H9 (cell line): ENCODE measurements around the gene DFFB. TPM values are rescaled to one million over a fixed set of nuclear protein-coding genes. Genes with fewer than 3 reads are reported as not detected.

Experiments
- DNase-seq: peaks from one replicate; pipeline ENCODE4 v3.0.0-alpha.2; 2017
- H2AFZ ChIP-seq: one replicate; pipeline ENCODE4 v1.6.1; 2013; ENCODE audit warnings: mild to moderate bottlenecking, low read length, control low read depth, moderate library complexity
- H2AK5ac ChIP-seq: 2 replicates; pipeline ENCODE4 v1.6.1; 2013; ENCODE audit warnings: low read length, control low read depth, mixed read lengths; ENCODE audit not compliant: insufficient read length
- H2BK120ac ChIP-seq: one replicate; pipeline ENCODE4 v1.6.1; 2013; ENCODE audit warnings: low read depth, mild to moderate bottlenecking, low read length, control low read depth, inconsistent platforms; ENCODE audit not compliant: poor library complexity, severe bottlenecking
- H2BK12ac ChIP-seq: 2 replicates; pipeline ENCODE4 v1.6.1; 2013; ENCODE audit warnings: low read length, control low read depth, mixed read lengths, low read depth; ENCODE audit not compliant: insufficient read length
- H2BK15ac ChIP-seq: 2 replicates; pipeline ENCODE4 v1.6.1; 2013; ENCODE audit warnings: low read depth, low read length, control low read depth
- H2BK20ac ChIP-seq: one replicate; pipeline ENCODE4 v1.6.1; 2013; ENCODE audit warnings: low read depth, mild to moderate bottlenecking, low read length, control low read depth, inconsistent platforms; ENCODE audit not compliant: poor library complexity, severe bottlenecking
- H2BK5ac ChIP-seq: 2 replicates; pipeline ENCODE4 v1.6.1; 2013; ENCODE audit warnings: low read length, control low read depth, mixed read lengths; ENCODE audit not compliant: insufficient read length
- H3K14ac ChIP-seq: 2 replicates; pipeline ENCODE4 v1.6.1; 2013; ENCODE audit warnings: low read length, control low read depth; ENCODE audit not compliant: insufficient read depth
- H3K18ac ChIP-seq: 2 replicates; pipeline ENCODE4 v1.6.1; 2013; ENCODE audit warnings: low read depth, mild to moderate bottlenecking, mixed read lengths, low read length, control low read depth; ENCODE audit not compliant: insufficient read length
- H3K23ac ChIP-seq: 2 replicates; pipeline ENCODE4 v1.6.1; 2013; ENCODE audit warnings: low read length, control low read depth, mixed read lengths, low read depth; ENCODE audit not compliant: insufficient read length
- H3K23me2 ChIP-seq: 2 replicates; pipeline ENCODE4 v1.6.1; 2013; ENCODE audit warnings: low read depth, mild to moderate bottlenecking, mixed read lengths, low read length, control low read depth; ENCODE audit not compliant: insufficient read length, poor library complexity, severe bottlenecking
- H3K27ac ChIP-seq: 2 replicates; pipeline ENCODE4 v1.5.1; 2013; ENCODE audit warnings: low read length, control low read depth, mixed read lengths, low read depth; ENCODE audit not compliant: insufficient read length
- H3K27me3 ChIP-seq: 2 replicates; pipeline ENCODE4 v1.6.1; 2013; ENCODE audit warnings: low read length, control low read depth, inconsistent platforms; ENCODE audit not compliant: insufficient read depth
- H3K4ac ChIP-seq: 2 replicates; pipeline ENCODE4 v1.6.1; 2013; ENCODE audit warnings: low read depth, mild to moderate bottlenecking, control low read depth, inconsistent platforms, low read length, moderate library complexity
- H3K4me1 ChIP-seq: 2 replicates; pipeline ENCODE4 v1.6.1; 2013; ENCODE audit warnings: low read length, control low read depth, inconsistent platforms; ENCODE audit not compliant: insufficient read depth
- H3K4me2 ChIP-seq: 2 replicates; pipeline ENCODE4 v1.6.1; 2013; ENCODE audit warnings: low read length, control low read depth, mixed read lengths; ENCODE audit not compliant: insufficient read length, insufficient read depth
- H3K56ac ChIP-seq: 2 replicates; pipeline ENCODE4 v1.6.1; 2013; ENCODE audit warnings: low read depth, mild to moderate bottlenecking, mixed read lengths, low read length, control low read depth; ENCODE audit not compliant: insufficient read length
- H3K79me1 ChIP-seq: 2 replicates; pipeline ENCODE4 v1.6.1; 2013; ENCODE audit warnings: low read depth, mild to moderate bottlenecking, moderate library complexity, low read length, control low read depth, inconsistent platforms; ENCODE audit not compliant: insufficient read depth, poor library complexity, severe bottlenecking
- H3K79me2 ChIP-seq: 2 replicates; pipeline ENCODE4 v1.6.1; 2013; ENCODE audit warnings: low read length, control low read depth, inconsistent platforms; ENCODE audit not compliant: insufficient read depth
- H3K9ac ChIP-seq: 2 replicates; pipeline ENCODE4 v1.6.1; 2013; ENCODE audit warnings: low read length, control low read depth, mixed read lengths; ENCODE audit not compliant: insufficient read length; ENCODE audit errors: extremely low read depth
- H3K9me3 ChIP-seq: one replicate; pipeline ENCODE4 v1.6.1; 2013; ENCODE audit warnings: low read depth, low read length, inconsistent platforms; ENCODE audit not compliant: control insufficient read depth
- H3T11ph ChIP-seq: one replicate; pipeline ENCODE4 v1.6.1; 2013; ENCODE audit warnings: mild to moderate bottlenecking, low read length, control low read depth, inconsistent platforms
- H4K20me1 ChIP-seq: one replicate; pipeline ENCODE4 v1.6.1; 2013; ENCODE audit not compliant: control insufficient read depth, insufficient read length, insufficient read depth
- H4K5ac ChIP-seq: 2 replicates; pipeline ENCODE4 v1.6.1; 2013; ENCODE audit warnings: low read depth, mild to moderate bottlenecking, mixed read lengths, low read length, control low read depth; ENCODE audit not compliant: insufficient read length
- H4K8ac ChIP-seq: replicated peaks from 2 replicates; pipeline ENCODE4 v1.6.1; 2013; ENCODE audit warnings: low read length, control low read depth, mixed read lengths, low read depth; ENCODE audit not compliant: insufficient read length
- H4K91ac ChIP-seq: 2 replicates; pipeline ENCODE4 v1.6.1; 2013; ENCODE audit warnings: low read depth, mild to moderate bottlenecking, moderate library complexity, mixed read lengths, low read length, control low read depth; ENCODE audit not compliant: insufficient read length
- H3K27ac Mint-ChIP-seq, 3 experiments: 2 replicates in 2 of 3; 3 replicates in 1 of 3; pipeline ENCODE4 v1.8.0; 2020 to 2021; ENCODE audit warnings: mixed read lengths in 3 of 3, mild to moderate bottlenecking in 1 of 3, moderate library complexity in 1 of 3
- H3K27me3 Mint-ChIP-seq: 2 replicates; pipeline ENCODE4 v1.8.0; 2021; ENCODE audit warnings: low read depth, mild to moderate bottlenecking, moderate library complexity, mixed read lengths
- H3K36me3 Mint-ChIP-seq, 3 experiments: 2 replicates in 2 of 3; 3 replicates in 1 of 3; pipeline ENCODE4 v1.8.0; 2020 to 2021; ENCODE audit warnings: low read depth in 3 of 3, mixed read lengths in 3 of 3; ENCODE audit not compliant: insufficient read depth in 1 of 3
- H3K4me1 Mint-ChIP-seq, 2 experiments: 2 replicates each; pipeline ENCODE4 v1.8.0; 2020; ENCODE audit warnings: mixed read lengths in 2 of 2
- H3K4me3 Mint-ChIP-seq, 2 experiments: 2 replicates in 1 of 2; 3 replicates in 1 of 2; pipeline ENCODE4 v1.8.0; 2020 to 2021; ENCODE audit warnings: mild to moderate bottlenecking in 2 of 2, mixed read lengths in 2 of 2, moderate library complexity in 1 of 2
- H3K9me3 Mint-ChIP-seq, 2 experiments: 2 replicates in 1 of 2; 3 replicates in 1 of 2; pipeline ENCODE4 v1.8.0; 2020; ENCODE audit warnings: mild to moderate bottlenecking in 2 of 2, mixed read lengths in 2 of 2, moderate library complexity in 1 of 2
- CTCF ChIP-seq: fragments of 200-600 bp; sonication (generic); conservative IDR thresholded peaks from 3 replicates; pipeline ENCODE4 v1.8.0; 2021; ENCODE audit warnings: antibody characterized with exemption, mild to moderate bottlenecking
- WGBS: extraction: QIAGEN DNeasy Blood & Tissue Kit; methylation state at CpG from one replicate; pipeline ENCODE4 v1.1.7; 2013; ENCODE audit warnings: missing lambda C conversion rate, low lambda C conversion rate, mixed read lengths; ENCODE audit not compliant: insufficient read length; ENCODE audit errors: extremely low coverage; 5-methylcytosine and 5-hydroxymethylcytosine counted together
- total RNA-seq: library from RNA; stranded (reverse); gene quantifications from 2 replicates; pipeline ENCODE4 v1.2.1, GENCODE V29; 2021

DFFB gene
- total RNA-seq, 1 experiment from 2014 or later = 9.7 TPM

GRCh38 chr1:3851292-3851691, 6.0 kb upstream of the DFFB start:
- no peaks in the 10 kb centered on the region for H3K23me2 ChIP-seq
- H3K36me3 Mint-ChIP-seq = peaks cover 4 to 20% (median 19%) of the 10 kb centered on the region in 3 experiments; a peak in 6 of 7 replicates

More at GRCh38 chr1:3851292-3851691, 6.0 kb upstream of the DFFB start:
- H3K18ac ChIP-seq = no peak overlapping the region
- no peak for DNase-seq
- H3K14ac ChIP-seq = no peak overlapping the region
- 0 out of 2 replicates have a peak, but pooled peaks cover 2% of the 10 kb centered on the region for H3K79me2 ChIP-seq
- WGBS = no CpG with 5 or more reads among the region's 6 CpGs
- H3K9ac ChIP-seq = no peak overlapping the region
- H3K4ac ChIP-seq = no peak overlapping the region
- no peak overlapping the region for H4K91ac ChIP-seq
- H3T11ph ChIP-seq = no peak overlapping the region
- no peaks in the 10 kb centered on the region for H4K20me1 ChIP-seq
- no peak overlapping the region for H4K8ac ChIP-seq
- no peaks in the 10 kb centered on the region for H3K9me3 ChIP-seq
- no peak overlapping the region for H2BK12ac ChIP-seq
- no peak overlapping the region for H3K23ac ChIP-seq
- H2BK5ac ChIP-seq = no peak overlapping the region
- H3K27me3 ChIP-seq = no peaks in the 10 kb centered on the region
- no peak overlapping the region for H4K5ac ChIP-seq
- H2BK15ac ChIP-seq = no peak overlapping the region
- no peaks in the 10 kb centered on the region for H3K79me1 ChIP-seq
- H2BK20ac ChIP-seq = no peak overlapping the region
- Mint-ChIP-seq H3K4me1 (peaks cover 4 to 6% of the 10 kb centered on the region in 2 experiments; a peak in 3 of 4 replicates), H3K9me3 (no peaks in the 10 kb centered on the region), H3K4me3 (no peak overlapping the region), H3K27me3 (no peaks in the 10 kb centered on the region), H3K27ac (no peak overlapping the region)
- no peak overlapping the region for H3K27ac ChIP-seq
- no peak overlapping the region for H2BK120ac ChIP-seq
- no peak overlapping the region for H2AFZ ChIP-seq
- no peaks in the 10 kb centered on the region for H3K4me1 ChIP-seq
- no peak for TF ChIP-seq CTCF
- no peak overlapping the region for H3K56ac ChIP-seq
- H3K4me2 ChIP-seq = no peak overlapping the region
- H2AK5ac ChIP-seq = no peak overlapping the region
